Measurements from ENCODE around the gene CLMN. TPM values are rescaled to one million over a fixed set of nuclear protein-coding genes. Genes with fewer than 3 reads are reported as not detected.

CLMN gene
- total and polyA plus RNA-seq, 7 experiments from 2014 or later, result 0.43 to 6.8 (median 0.70) TPM

GRCh38 chr14:95174184-95174792 is 145.4 kb downstream of the CLMN start:
- intact Hi-C loops (cut with micrococcal nuclease), result no loop called here
- H3K27me3 ChIP-seq (ENCODE audit: control insufficient read depth in 2 of 2, insufficient read depth in 2 of 2, low read length in 2 of 2), result no peaks in the 10 kb centered on the region
- Mint-ChIP-seq H3K36me3 (peaks cover 0 to 9% (median 0%) of the 10 kb centered on the region in 5 donors), H3K27me3 (peaks cover 0 to 11% (median 0%) of the 10 kb centered on the region in 5 donors), H3K4me1 (peaks cover 0 to 7% (median 0%) of the 10 kb centered on the region in 7 donors), H3K9me3 (peaks cover 0 to 3% (median 0%) of the 10 kb centered on the region in 11 donors), H3K27ac (no peak overlapping the region), H3K4me3 (no peak overlapping the region)
- H3K4me1 ChIP-seq (ENCODE audit: control insufficient read depth in 2 of 2, insufficient read depth in 2 of 2, low read length in 2 of 2), result no peaks in the 10 kb centered on the region
- DNase-seq (no peak), ATAC-seq (no peak)
- no peak overlapping the region for H3K4me3 ChIP-seq (ENCODE audit: low read length)
- H3K9me3 ChIP-seq (ENCODE audit: control insufficient read depth in 2 of 3, low read length in 3 of 3), result no peaks in the 10 kb centered on the region
- H3K27ac ChIP-seq (ENCODE audit: low read depth, low read length), result no peak overlapping the region
- ChIA-PET CTCF (no interaction called here), POLR2A (no interaction called here)
- no peaks in the 10 kb centered on the region for H3K36me3 ChIP-seq (ENCODE audit: control insufficient read depth in 2 of 3, insufficient read depth in 3 of 3, low read length in 3 of 3)

GRCh38 chr14:95173518-95173917 is 146.2 kb downstream of the CLMN start:
- H3K4me3 Mint-ChIP-seq, result no peak overlapping the region
- Histone ChIP-seq H3K4me1 (ENCODE audit: control insufficient read depth in 2 of 2, insufficient read depth in 2 of 2, low read length in 2 of 2) (no peaks in the 10 kb centered on the region), H3K9me3 (ENCODE audit: control insufficient read depth in 2 of 3, low read length in 3 of 3) (no peaks in the 10 kb centered on the region), H3K27ac (ENCODE audit: low read depth, low read length) (no peak overlapping the region), H3K4me3 (ENCODE audit: low read length) (no peak overlapping the region), H3K27me3 (ENCODE audit: control insufficient read depth in 2 of 2, insufficient read depth in 2 of 2, low read length in 2 of 2) (no peaks in the 10 kb centered on the region), H3K36me3 (ENCODE audit: control insufficient read depth in 2 of 3, insufficient read depth in 3 of 3, low read length in 3 of 3) (no peaks in the 10 kb centered on the region)
- intact Hi-C loops (cut with micrococcal nuclease), result no loop called here
- ChIA-PET POLR2A (no interaction called here), CTCF (no interaction called here)
- DNase-seq (no peak), ATAC-seq (no peak)
- peaks cover 0 to 11% (median 0%) of the 10 kb centered on the region in 5 donors for H3K27me3 Mint-ChIP-seq
- H3K4me1 Mint-ChIP-seq, result peaks cover 0 to 7% (median 0%) of the 10 kb centered on the region in 7 donors
- peak overlapping the region in 2 of 9 donors; percentile 11 to 24 for H3K27ac Mint-ChIP-seq
- peaks cover 0 to 3% (median 0%) of the 10 kb centered on the region in 11 donors for H3K9me3 Mint-ChIP-seq
- H3K36me3 Mint-ChIP-seq, result peaks cover 0 to 3% (median 0%) of the 10 kb centered on the region in 5 donors

GRCh38 chr14:95167177-95167576 is 152.5 kb downstream of the CLMN start:
- H3K27ac ChIP-seq (ENCODE audit: low read depth, low read length), result no peak overlapping the region
- H3K9me3 ChIP-seq (ENCODE audit: control insufficient read depth in 2 of 3, low read length in 3 of 3), result peaks cover 0 to 8% (median 0%) of the 10 kb centered on the region in 3 experiments
- ChIA-PET POLR2A (interaction anchor here (0.7 kb wide), 1 partner anchor 14 kb away, joined by 5 read pairs; no protein-coding TSS in a partner anchor), CTCF (no interaction called here)
- Mint-ChIP-seq H3K27ac (no peak overlapping the region), H3K4me3 (no peak overlapping the region), H3K27me3 (peaks cover 0 to 5% (median 0%) of the 10 kb centered on the region in 5 donors), H3K36me3 (peaks cover 4 to 14% (median 8%) of the 10 kb centered on the region in 5 donors), H3K4me1 (peaks cover 0 to 4% (median 0%) of the 10 kb centered on the region in 7 donors), H3K9me3 (peaks cover 7 to 31% (median 13%) of the 10 kb centered on the region in 11 donors)
- ATAC-seq (no peak), DNase-seq (no peak)
- no peaks in the 10 kb centered on the region for H3K36me3 ChIP-seq (ENCODE audit: control insufficient read depth in 2 of 3, insufficient read depth in 3 of 3, low read length in 3 of 3)
- no peak overlapping the region for H3K4me3 ChIP-seq (ENCODE audit: low read length)
- H3K27me3 ChIP-seq (ENCODE audit: control insufficient read depth in 2 of 2, insufficient read depth in 2 of 2, low read length in 2 of 2), result no peaks in the 10 kb centered on the region
- intact Hi-C loops (cut with micrococcal nuclease), result no loop called here
- H3K4me1 ChIP-seq (ENCODE audit: control insufficient read depth in 2 of 2, insufficient read depth in 2 of 2, low read length in 2 of 2), result no peaks in the 10 kb centered on the region

GRCh38 chr14:95165517-95165916 is 154.2 kb downstream of the CLMN start:
- H3K4me3 ChIP-seq (ENCODE audit: low read length), result no peak overlapping the region
- DNase-seq, result no peak
- H3K27me3 ChIP-seq (ENCODE audit: control insufficient read depth in 2 of 2, insufficient read depth in 2 of 2, low read length in 2 of 2), result no peaks in the 10 kb centered on the region
- Mint-ChIP-seq H3K9me3 (peaks cover 7 to 31% (median 13%) of the 10 kb centered on the region in 11 donors), H3K4me1 (peaks cover 0 to 4% (median 0%) of the 10 kb centered on the region in 7 donors), H3K27me3 (peaks cover 0 to 4% (median 0%) of the 10 kb centered on the region in 5 donors), H3K4me3 (no peak overlapping the region), H3K27ac (no peak overlapping the region), H3K36me3 (peaks cover 4 to 14% (median 8%) of the 10 kb centered on the region in 5 donors)
- CTCF ChIA-PET, result no interaction called here
- no peaks in the 10 kb centered on the region for H3K36me3 ChIP-seq (ENCODE audit: control insufficient read depth in 2 of 3, insufficient read depth in 3 of 3, low read length in 3 of 3)
- peaks cover 0 to 8% (median 0%) of the 10 kb centered on the region in 3 experiments for H3K9me3 ChIP-seq (ENCODE audit: control insufficient read depth in 2 of 3, low read length in 3 of 3)
- no peak for ATAC-seq
- intact Hi-C loops (cut with micrococcal nuclease), result no loop called here
- no peaks in the 10 kb centered on the region for H3K4me1 ChIP-seq (ENCODE audit: control insufficient read depth in 2 of 2, insufficient read depth in 2 of 2, low read length in 2 of 2)
- no peak overlapping the region for H3K27ac ChIP-seq (ENCODE audit: low read depth, low read length)
- POLR2A ChIA-PET, result no interaction called here

- intact Hi-C loops (cut with micrococcal nuclease), result no loop called here
These were observed 155.2 kb downstream of the CLMN start for GRCh38 chr14:95164506-95164905.

GRCh38 chr14:95163666-95164065 is 156.0 kb downstream of the CLMN start:
- Histone ChIP-seq H3K4me1 (ENCODE audit: control insufficient read depth in 2 of 2, insufficient read depth in 2 of 2, low read length in 2 of 2) (no peaks in the 10 kb centered on the region), H3K36me3 (ENCODE audit: control insufficient read depth in 2 of 3, insufficient read depth in 3 of 3, low read length in 3 of 3) (no peaks in the 10 kb centered on the region), H3K4me3 (ENCODE audit: low read length) (no peak overlapping the region), H3K27me3 (ENCODE audit: control insufficient read depth in 2 of 2, insufficient read depth in 2 of 2, low read length in 2 of 2) (no peaks in the 10 kb centered on the region), H3K9me3 (ENCODE audit: control insufficient read depth in 2 of 3, low read length in 3 of 3) (peaks cover 0 to 8% (median 0%) of the 10 kb centered on the region in 3 experiments), H3K27ac (ENCODE audit: low read depth, low read length) (no peak overlapping the region)
- peaks cover 7 to 31% (median 13%) of the 10 kb centered on the region in 11 donors for H3K9me3 Mint-ChIP-seq
- no peak overlapping the region for H3K4me3 Mint-ChIP-seq
- no peak for DNase-seq
- H3K27ac Mint-ChIP-seq, result peak overlapping the region in 1 of 9 donors; percentile 38
- peaks cover 0 to 8% (median 2%) of the 10 kb centered on the region in 7 donors for H3K4me1 Mint-ChIP-seq
- intact Hi-C loops (cut with micrococcal nuclease), result no loop called here
- peaks cover 4 to 14% (median 8%) of the 10 kb centered on the region in 5 donors for H3K36me3 Mint-ChIP-seq
- no peak for ATAC-seq
- ChIA-PET POLR2A (no interaction called here), CTCF (no interaction called here)
- H3K27me3 Mint-ChIP-seq, result peaks cover 0 to 4% (median 0%) of the 10 kb centered on the region in 5 donors

More at GRCh38 chr14:95164506-95164905, 155.2 kb downstream of the CLMN start:
- Histone ChIP-seq H3K4me1 (ENCODE audit: control insufficient read depth in 2 of 2, insufficient read depth in 2 of 2, low read length in 2 of 2) (no peaks in the 10 kb centered on the region), H3K36me3 (ENCODE audit: control insufficient read depth in 2 of 3, insufficient read depth in 3 of 3, low read length in 3 of 3) (no peaks in the 10 kb centered on the region), H3K4me3 (ENCODE audit: low read length) (no peak overlapping the region), H3K27me3 (ENCODE audit: control insufficient read depth in 2 of 2, insufficient read depth in 2 of 2, low read length in 2 of 2) (no peaks in the 10 kb centered on the region), H3K27ac (ENCODE audit: low read depth, low read length) (no peak overlapping the region), H3K9me3 (ENCODE audit: control insufficient read depth in 2 of 3, low read length in 3 of 3) (peaks cover 0 to 8% (median 0%) of the 10 kb centered on the region in 3 experiments)
- H3K4me1 Mint-ChIP-seq, result peaks cover 0 to 8% (median 0%) of the 10 kb centered on the region in 7 donors
- no peak overlapping the region for H3K27ac Mint-ChIP-seq
- H3K36me3 Mint-ChIP-seq, result peaks cover 4 to 14% (median 8%) of the 10 kb centered on the region in 5 donors
- no peak overlapping the region for H3K4me3 Mint-ChIP-seq
- ATAC-seq, result no peak
- ChIA-PET CTCF (no interaction called here), POLR2A (no interaction called here)
- H3K27me3 Mint-ChIP-seq, result peaks cover 0 to 4% (median 0%) of the 10 kb centered on the region in 5 donors
- DNase-seq, result no peak
- H3K9me3 Mint-ChIP-seq, result peaks cover 7 to 31% (median 13%) of the 10 kb centered on the region in 11 donors
